ENCODE data around the gene CRIP1. TPM values are rescaled to one million over a fixed set of nuclear protein-coding genes. Genes with fewer than 3 reads are reported as not detected.
A peak's percentile ranks its signal among the peaks of the same experiment; 100 is the strongest.

Gene CRIP1
- total RNA-seq (1.8 and 5.8 TPM in 2 replicates), polyA plus RNA-seq (14.7 and 19.6 TPM in 2 replicates)

GRCh38 chr14:105486163-105486973 is at the start of gene CRIP1:
Gene CRIP1 (plus strand): TSS chr14:105486886. CDS start chr14:105487260, 374 bp downstream.
- Histone ChIP-seq H3K27me3 (peaks cover 18% of the 10 kb centered on the region), H3K4me2 (peak within 1 kb of the TSS; percentile 66), H4K20me1 (ENCODE audit: insufficient read depth, poor library complexity, severe bottlenecking) (no peaks in the 10 kb centered on the region), H2AFZ (no peak within 1 kb of the TSS), H3K4me1 (ENCODE audit: insufficient read depth) (peaks cover 25% of the 10 kb centered on the region), H3K9me2 (replicated peaks; ENCODE audit: insufficient read depth) (no peaks in the 10 kb centered on the region), H3K36me3 (replicated peaks; ENCODE audit: insufficient read depth, low read depth) (no peaks in the 10 kb centered on the region), H3K79me2 (no peaks in the 10 kb centered on the region), H3K27ac (no peak within 1 kb of the TSS), H3K4me3 (no peak within 1 kb of the TSS), H3K9me3 (ENCODE audit: low read depth) (no peaks in the 10 kb centered on the region)
- TF ChIP-seq EZH2 (IDR thresholded peaks at IDR 0.05; ENCODE audit: borderline replicate concordance) = peak; percentile 76
- TF ChIP-seq CTCF (IDR thresholded peaks at IDR 0.05; ENCODE audit: poor library complexity) = no peak
- TF ChIP-seq EZH2phosphoT487 (IDR thresholded peaks at IDR 0.05; ENCODE audit: low read depth, severe bottlenecking, unreplicated experiment) = no peak
- 67% methylated on average over 33 of the region's 56 CpGs for WGBS (ENCODE audit: low lambda C conversion rate, missing lambda C conversion rate)
- no peak for DNase-seq (ENCODE audit: low spot score)

GRCh38 chr14:105436891-105437722 is 49.6 kb upstream of the CRIP1 start:
- H4K20me1 ChIP-seq (ENCODE audit: insufficient read depth, poor library complexity, severe bottlenecking) = peaks cover 22% of the 10 kb centered on the region
- H3K9me2 ChIP-seq (replicated peaks; ENCODE audit: insufficient read depth) = no peaks in the 10 kb centered on the region
- no peaks in the 10 kb centered on the region for H3K4me1 ChIP-seq (ENCODE audit: insufficient read depth)
- no peak for TF ChIP-seq EZH2 (IDR thresholded peaks at IDR 0.05; ENCODE audit: borderline replicate concordance)
- no peak for TF ChIP-seq EZH2phosphoT487 (IDR thresholded peaks at IDR 0.05; ENCODE audit: low read depth, severe bottlenecking, unreplicated experiment)
- TF ChIP-seq CTCF (IDR thresholded peaks at IDR 0.05; ENCODE audit: poor library complexity) = no peak
- DNase-seq (ENCODE audit: low spot score) = no peak
- H3K4me3 ChIP-seq = no peak overlapping the region
- H3K36me3 ChIP-seq (replicated peaks; ENCODE audit: insufficient read depth, low read depth) = no peaks in the 10 kb centered on the region
- H3K79me2 ChIP-seq = peaks cover 61% of the 10 kb centered on the region
- 93% methylated on average over 30 of the region's 31 CpGs for WGBS (ENCODE audit: low lambda C conversion rate, missing lambda C conversion rate)
- no peak overlapping the region for H3K27ac ChIP-seq
- H3K9me3 ChIP-seq (ENCODE audit: low read depth) = no peaks in the 10 kb centered on the region
- no peaks in the 10 kb centered on the region for H3K27me3 ChIP-seq
- no peak overlapping the region for H3K4me2 ChIP-seq
- H2AFZ ChIP-seq = no peak overlapping the region

- no peak overlapping the region for H2AFZ ChIP-seq
- no peak overlapping the region for H3K27ac ChIP-seq
- peaks cover 22% of the 10 kb centered on the region for H4K20me1 ChIP-seq (ENCODE audit: insufficient read depth, poor library complexity, severe bottlenecking)
- no peak overlapping the region for H3K4me3 ChIP-seq
- H3K27me3 ChIP-seq = no peaks in the 10 kb centered on the region
- no peaks in the 10 kb centered on the region for H3K9me2 ChIP-seq (replicated peaks; ENCODE audit: insufficient read depth)
- no peak for DNase-seq (ENCODE audit: low spot score)
- H3K79me2 ChIP-seq = peaks cover 53% of the 10 kb centered on the region
- TF ChIP-seq EZH2 (IDR thresholded peaks at IDR 0.05; ENCODE audit: borderline replicate concordance) = no peak
- TF ChIP-seq CTCF (IDR thresholded peaks at IDR 0.05; ENCODE audit: poor library complexity) = no peak
- H3K4me2 ChIP-seq = no peak overlapping the region
- H3K36me3 ChIP-seq (replicated peaks; ENCODE audit: insufficient read depth, low read depth) = no peaks in the 10 kb centered on the region
- 95% methylated on average over 17 of the region's 18 CpGs for WGBS (ENCODE audit: low lambda C conversion rate, missing lambda C conversion rate)
- no peaks in the 10 kb centered on the region for H3K4me1 ChIP-seq (ENCODE audit: insufficient read depth)
- no peaks in the 10 kb centered on the region for H3K9me3 ChIP-seq (ENCODE audit: low read depth)
Observed at GRCh38 chr14:105437723-105438500, 48.8 kb upstream of the CRIP1 start.
